Measurements from ENCODE around the gene PCNX2.
"Not testable (repeated sequence)": the region's sequence is repeated elsewhere in the genome, so short reads cannot be mapped to it uniquely, and the experiment has no call there.

PCNX2 gene

GRCh38 chr1:233158322-233158721, 137.2 kb downstream of the PCNX2 start:
- DNase-seq (ENCODE audit: low read depth): no peak

GRCh38 chr1:233157245-233157644, 138.3 kb downstream of the PCNX2 start:
- no peak for DNase-seq (ENCODE audit: low read depth)

- no peak for DNase-seq (ENCODE audit: low read depth)
Observed at GRCh38 chr1:233151861-233152260, 143.7 kb downstream of the PCNX2 start.

- no peak for DNase-seq (ENCODE audit: low read depth)
Observed at GRCh38 chr1:233144434-233144833, 151.1 kb downstream of the PCNX2 start.

GRCh38 chr1:233143241-233143640, 152.3 kb downstream of the PCNX2 start:
- DNase-seq (ENCODE audit: low read depth): no peak

- no peak for DNase-seq (ENCODE audit: low read depth)
Observed at GRCh38 chr1:233140974-233141373, 154.6 kb downstream of the PCNX2 start.

- no peak for DNase-seq (ENCODE audit: low read depth)
Observed at GRCh38 chr1:233140499-233140898, 155.0 kb downstream of the PCNX2 start.

- DNase-seq (ENCODE audit: low read depth): no peak
Observed at GRCh38 chr1:233138788-233139585, 156.5 kb downstream of the PCNX2 start.

- no peak for DNase-seq (ENCODE audit: low read depth)
Observed at GRCh38 chr1:233135833-233136232, 159.7 kb downstream of the PCNX2 start.

GRCh38 chr1:233132445-233132844, 163.1 kb downstream of the PCNX2 start:
- DNase-seq (ENCODE audit: low read depth): no peak

- not testable (repeated sequence) for DNase-seq (ENCODE audit: low read depth)
Observed at GRCh38 chr1:233129031-233129430, 166.5 kb downstream of the PCNX2 start.

GRCh38 chr1:233127157-233127556, 168.4 kb downstream of the PCNX2 start:
- DNase-seq (ENCODE audit: low read depth): no peak

- no peak for DNase-seq (ENCODE audit: low read depth)
Observed at GRCh38 chr1:233122779-233123178, 172.7 kb downstream of the PCNX2 start.

GRCh38 chr1:233121947-233122559, 173.5 kb downstream of the PCNX2 start:
- DNase-seq (ENCODE audit: low read depth): no peak

- DNase-seq (ENCODE audit: low read depth): no peak
Observed at GRCh38 chr1:233114860-233115259, 180.7 kb downstream of the PCNX2 start.

GRCh38 chr1:233114159-233114558, 181.4 kb downstream of the PCNX2 start:
- DNase-seq (ENCODE audit: low read depth): no peak

GRCh38 chr1:233113009-233113879, 182.3 kb downstream of the PCNX2 start:
- peak; percentile 100 for DNase-seq (ENCODE audit: low read depth)

GRCh38 chr1:233112186-233113008, 183.1 kb downstream of the PCNX2 start:
- DNase-seq (ENCODE audit: low read depth): no peak

GRCh38 chr1:233111731-233112130, 183.8 kb downstream of the PCNX2 start:
- no peak for DNase-seq (ENCODE audit: low read depth)

- DNase-seq (ENCODE audit: low read depth): no peak
Observed at GRCh38 chr1:233109096-233109495, 186.4 kb downstream of the PCNX2 start.

GRCh38 chr1:233107716-233108130, 187.8 kb downstream of the PCNX2 start:
- DNase-seq (ENCODE audit: low read depth): not testable (repeated sequence)

Data from GM04504 (cell line).